ENCODE measurements around the gene RTP3.

DNA sequence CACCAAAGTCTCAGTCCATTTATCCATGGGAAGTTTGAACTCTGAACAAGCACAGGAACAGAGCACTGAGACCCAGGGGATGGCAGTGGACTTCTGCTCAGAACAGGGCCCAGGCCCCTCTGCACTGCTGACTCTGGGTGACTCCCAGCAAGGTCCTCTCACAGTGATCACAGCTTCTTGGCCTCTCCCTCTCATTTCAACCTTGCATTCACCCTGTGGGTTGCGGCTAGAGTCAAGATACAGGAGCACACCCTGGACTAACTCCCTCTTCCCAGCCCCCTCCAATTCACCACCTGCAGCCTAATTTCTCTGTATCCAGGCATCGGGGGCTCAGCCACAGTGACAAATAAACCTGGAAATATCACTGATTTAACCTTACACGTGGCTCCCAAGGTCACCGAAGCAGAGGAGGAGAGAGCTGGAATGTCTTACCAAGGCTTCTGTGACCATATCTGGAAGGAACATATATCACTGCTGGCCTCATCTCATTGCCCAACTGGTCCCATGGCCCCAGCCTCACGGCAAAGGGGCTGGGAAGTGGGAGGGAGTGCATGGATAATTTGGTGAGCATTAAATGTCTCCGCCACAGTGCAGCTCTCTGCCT lies 1.2 kb downstream of the RTP3 start:
- no peak for TF ChIP-seq CTCF (conservative IDR thresholded peaks at IDR 0.05)
- no peak for TF ChIP-seq ZFX (IDR thresholded peaks at IDR 0.05)

Measured in C4-2B (cell line).